HG03442 (cell line): ENCODE measurements around the gene TCP11L1.
A peak's percentile ranks its signal among the peaks of the same experiment; 100 is the strongest.
"Not testable (repeated sequence)": the region's sequence is repeated elsewhere in the genome, so short reads cannot be mapped to it uniquely, and the experiment has no call there.

ENCODE experiments used
- ATAC-seq: cut with Tn5 transposase; IDR thresholded peaks from one replicate; pipeline ENCODE4 v1.9.1; 2021; ENCODE audit warnings: mild to moderate bottlenecking, moderate library complexity; ENCODE audit not compliant: unreplicated experiment

TCP11L1 gene

GRCh38 chr11:33065445-33066178 is 26.2 kb downstream of the TCP11L1 start:
- ATAC-seq: peak; percentile 38

- no peak for ATAC-seq
Measured at GRCh38 chr11:33067294-33067693, 27.9 kb downstream of the TCP11L1 start.

GRCh38 chr11:33068611-33069340 is 29.4 kb downstream of the TCP11L1 start:
- no peak for ATAC-seq

- ATAC-seq: no peak
Measured at GRCh38 chr11:33072465-33072864, 33.1 kb downstream of the TCP11L1 start.

- no peak for ATAC-seq
Measured at GRCh38 chr11:33083918-33084317, 44.5 kb downstream of the TCP11L1 start.

- ATAC-seq: no peak
Measured at GRCh38 chr11:33086017-33086416, 46.6 kb downstream of the TCP11L1 start.

GRCh38 chr11:33089776-33090175 is 50.4 kb downstream of the TCP11L1 start:
- no peak for ATAC-seq

GRCh38 chr11:33094157-33094556 is 54.8 kb downstream of the TCP11L1 start:
- ATAC-seq: no peak

GRCh38 chr11:33103836-33104235 is 64.5 kb downstream of the TCP11L1 start:
- ATAC-seq: no peak

GRCh38 chr11:33109294-33109895 is 70.0 kb downstream of the TCP11L1 start:
- ATAC-seq: no peak

GRCh38 chr11:33110083-33110482 is 70.7 kb downstream of the TCP11L1 start:
- ATAC-seq: no peak

GRCh38 chr11:33116535-33116934 is 77.2 kb downstream of the TCP11L1 start:
- no peak for ATAC-seq

- not testable (repeated sequence) for ATAC-seq
Measured at GRCh38 chr11:33122696-33123095, 83.3 kb downstream of the TCP11L1 start.
